ENCODE results near the gene INTS12. TPM values are rescaled to one million over a fixed set of nuclear protein-coding genes. Genes with fewer than 3 reads are reported as not detected.

INTS12 gene
- total RNA-seq, 4 donors from 2014 or later = 21.6 to 40.8 (median 32.2) TPM

Other genes with a start within 250 kb of the INTS12 start
- 100 to 1,000 TPM; 182 to 435 (median 311) TPM for gene PPA2, start 234.6 kb downstream of the INTS12 start, total RNA-seq
- 10 to 100 TPM in 1 of 4 donors, 1 to 10 TPM in 3; 2.5 to 10.1 (median 4.5) TPM for gene ARHGEF38, start 156.1 kb downstream of the INTS12 start, total RNA-seq
- 10 to 100 TPM in 3 of 4 donors, 1 to 10 TPM in 1; 9.4 to 18.9 (median 15.2) TPM for gene GSTCD, start 95 bp upstream of the INTS12 start, total RNA-seq
- 100 to 1,000 TPM; 630 to 907 (median 817) TPM for gene NPNT, start 186.8 kb upstream of the INTS12 start, total RNA-seq

Data from thyroid gland (tissue), 4 donors.